Right ventricle myocardium inferior (tissue), 1 donor: ENCODE measurements around the gene BMPER. TPM values are rescaled to one million over a fixed set of nuclear protein-coding genes. Genes with fewer than 3 reads are reported as not detected.
A peak's percentile ranks its signal among the peaks of the same experiment; 100 is the strongest.

Experiments
- ATAC-seq: fragments of 200-7000 bp; cut with Tn5 transposase; one replicate; pipeline ENCODE4 v1.9.1; 2020; ENCODE audit warnings: mild to moderate bottlenecking, moderate library complexity
- DNase-seq: peaks from one replicate; pipeline ENCODE4 v3.0.0; 2021; ENCODE audit errors: missing footprints
- intact Hi-C: fragments of 100-400 bp; cut with DNase I; formaldehyde crosslinking; loops from one replicate; pipeline ENCODE4 v1.11.0; 2022
- long read RNA-seq: library from polyadenylated mRNA; unstranded; transcript quantifications from one replicate; pipeline ENCODE4 v2.0.0, GENCODE V29; 2021
- total RNA-seq: library from RNA; stranded (reverse); fragmentation: NEBNext Ultra II Directional; extraction: Animal tissue kit (Norgen Biotek cat#: 25700); gene quantifications from one replicate; pipeline ENCODE4 v1.2.1, GENCODE V29; 2021
- donor health status: DM: no; HTN: yes; CAD: no; lungs with severe emphysema.

The BMPER gene
- total RNA-seq = 2.5 TPM
- long read RNA-seq, partial matches to known transcripts = 0 of 5 reads
- long read RNA-seq, other reads (novel, unspliced or antisense) = 1 of 5 reads

GRCh38 chr7:33905389-33906032 is at the start of gene BMPER:
Gene BMPER, plus strand, starts transcription at chr7:33905539. Its CDS starts 75 bp downstream, at chr7:33905614.
- DNase-seq = no peak
- ATAC-seq = peak; percentile 41
- intact Hi-C loops = no loop called here

- ATAC-seq = no peak
- DNase-seq = no peak
- intact Hi-C loops = no loop called here
Measured at GRCh38 chr7:33861947-33862346, 43.4 kb upstream of the BMPER start.

- intact Hi-C loops = no loop called here
- ATAC-seq (peak; percentile 96), DNase-seq (peak; percentile 77)
Measured at GRCh38 chr7:33862946-33863814, 42.2 kb upstream of the BMPER start.

GRCh38 chr7:33868166-33868565 is 37.2 kb upstream of the BMPER start:
- ATAC-seq = no peak
- intact Hi-C loops = no loop called here
- DNase-seq = no peak

GRCh38 chr7:33869176-33869575 is 36.2 kb upstream of the BMPER start:
- no peak for DNase-seq
- intact Hi-C loops = no loop called here
- ATAC-seq = no peak

GRCh38 chr7:33870120-33870519 is 35.2 kb upstream of the BMPER start:
- ATAC-seq (no peak), DNase-seq (no peak)
- intact Hi-C loops = no loop called here

GRCh38 chr7:33872870-33873269 is 32.5 kb upstream of the BMPER start:
- peak; percentile 56 for ATAC-seq
- DNase-seq = no peak
- intact Hi-C loops = no loop called here

GRCh38 chr7:33873518-33873917 is 31.8 kb upstream of the BMPER start:
- intact Hi-C loops = no loop called here
- ATAC-seq = no peak

GRCh38 chr7:33873981-33874750 is 31.2 kb upstream of the BMPER start:
- DNase-seq = no peak
- intact Hi-C loops = no loop called here
- no peak for ATAC-seq

More at GRCh38 chr7:33873518-33873917, 31.8 kb upstream of the BMPER start:
- DNase-seq = no peak

- ATAC-seq (peak; percentile 43), DNase-seq (no peak)
- intact Hi-C loops = no loop called here
Measured at GRCh38 chr7:33874943-33875342, 30.4 kb upstream of the BMPER start.

GRCh38 chr7:33876596-33877274 is 28.6 kb upstream of the BMPER start:
- no peak for DNase-seq
- intact Hi-C loops = no loop called here
- peak; percentile 51 for ATAC-seq

- intact Hi-C loops = no loop called here
- ATAC-seq (no peak), DNase-seq (no peak)
Measured at GRCh38 chr7:33880787-33881186, 24.6 kb upstream of the BMPER start.

GRCh38 chr7:33881316-33881715 is 24.0 kb upstream of the BMPER start:
- ATAC-seq = no peak
- intact Hi-C loops = no loop called here
- DNase-seq = no peak

GRCh38 chr7:33882040-33882837 is 23.1 kb upstream of the BMPER start:
- intact Hi-C loops = no loop called here
- DNase-seq (no peak), ATAC-seq (peak; percentile 94)

- no peak for ATAC-seq
- intact Hi-C loops = no loop called here
- no peak for DNase-seq
Measured at GRCh38 chr7:33882950-33883670, 22.2 kb upstream of the BMPER start.

GRCh38 chr7:33883671-33883965 is 21.7 kb upstream of the BMPER start:
- intact Hi-C loops = no loop called here
- DNase-seq (no peak), ATAC-seq (no peak)

- intact Hi-C loops = no loop called here
- ATAC-seq (no peak), DNase-seq (no peak)
Measured at GRCh38 chr7:33885290-33886148, 19.8 kb upstream of the BMPER start.
